ENCODE measurements around the gene KCMF1. TPM values are rescaled to one million over a fixed set of nuclear protein-coding genes. Genes with fewer than 3 reads are reported as not detected.

The KCMF1 gene
- total and polyA plus RNA-seq, 7 donors: 35.7 to 73.1 (median 44.6) TPM

DNA sequence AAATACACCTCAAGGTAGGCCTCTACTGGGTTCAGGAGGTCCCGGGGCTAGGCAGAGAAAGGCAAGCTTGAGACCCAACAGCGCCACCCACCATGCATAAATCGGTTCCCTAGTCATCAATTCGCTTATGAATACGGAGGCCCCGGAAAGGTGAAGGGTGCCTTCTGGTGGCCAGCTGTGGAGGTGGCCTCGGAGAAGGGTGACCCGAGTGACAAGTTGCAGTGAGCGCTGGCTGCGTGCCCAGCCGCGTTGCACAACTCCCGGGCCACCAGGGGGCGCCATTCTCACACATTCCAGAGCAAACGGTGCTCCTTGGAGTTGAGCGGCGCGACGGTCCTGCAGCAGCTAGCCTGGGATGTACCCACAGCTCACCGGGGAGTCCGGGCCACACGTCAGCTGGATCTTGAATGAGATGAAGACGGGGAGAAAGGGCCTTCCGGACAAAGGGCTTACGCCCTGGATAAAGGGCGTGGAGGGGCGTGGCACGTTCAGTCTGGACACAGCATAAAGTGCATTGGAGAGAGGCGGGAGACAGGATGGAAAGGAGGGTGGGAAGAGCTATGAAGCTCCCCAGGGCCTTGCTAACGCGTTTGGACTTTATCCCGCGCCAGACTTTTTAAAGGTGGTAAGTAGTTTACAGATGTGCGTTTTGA, 45.1 kb upstream of the KCMF1 start:
- Histone ChIP-seq H3K36me3 (no peaks in the 10 kb centered on the region), H3K4me1 (peaks cover 0 to 22% (median 18%) of the 10 kb centered on the region in 4 donors), H3K27me3 (no peaks in the 10 kb centered on the region), H3K27ac (peak overlapping the region in 2 of 4 donors; percentile 21 to 22), H3K9me3 (no peaks in the 10 kb centered on the region), H3K4me3 (peak overlapping the region in 3 of 4 donors; percentile 30 to 43 (median 32))
- TF ChIP-seq POLR2A (IDR thresholded peaks at IDR 0.05) (no peak), POLR2AphosphoS5 (IDR thresholded peaks at IDR 0.05) (peak in 3 of 4 donors; percentile 59 to 75 (median 70)), EP300 (IDR thresholded peaks at IDR 0.05) (no peak)
- TF ChIP-seq, protein P1, sequence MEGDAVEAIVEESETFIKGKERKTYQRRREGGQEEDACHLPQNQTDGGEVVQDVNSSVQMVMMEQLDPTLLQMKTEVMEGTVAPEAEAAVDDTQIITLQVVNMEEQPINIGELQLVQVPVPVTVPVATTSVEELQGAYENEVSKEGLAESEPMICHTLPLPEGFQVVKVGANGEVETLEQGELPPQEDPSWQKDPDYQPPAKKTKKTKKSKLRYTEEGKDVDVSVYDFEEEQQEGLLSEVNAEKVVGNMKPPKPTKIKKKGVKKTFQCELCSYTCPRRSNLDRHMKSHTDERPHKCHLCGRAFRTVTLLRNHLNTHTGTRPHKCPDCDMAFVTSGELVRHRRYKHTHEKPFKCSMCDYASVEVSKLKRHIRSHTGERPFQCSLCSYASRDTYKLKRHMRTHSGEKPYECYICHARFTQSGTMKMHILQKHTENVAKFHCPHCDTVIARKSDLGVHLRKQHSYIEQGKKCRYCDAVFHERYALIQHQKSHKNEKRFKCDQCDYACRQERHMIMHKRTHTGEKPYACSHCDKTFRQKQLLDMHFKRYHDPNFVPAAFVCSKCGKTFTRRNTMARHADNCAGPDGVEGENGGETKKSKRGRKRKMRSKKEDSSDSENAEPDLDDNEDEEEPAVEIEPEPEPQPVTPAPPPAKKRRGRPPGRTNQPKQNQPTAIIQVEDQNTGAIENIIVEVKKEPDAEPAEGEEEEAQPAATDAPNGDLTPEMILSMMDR (IDR thresholded peaks at IDR 0.05): peak; percentile 87 to 96 (median 88)
- 1 to 5% methylated on average over 34 of the region's 34 CpGs for WGBS, 2 donors
- peak; percentile 95 for DNase-seq
- intact Hi-C loops (cut with DNase I): loop anchor here (2.0 to 5.0 kb wide), 3 partner anchors 19 to 434 kb away; no protein-coding TSS in a partner anchor

DNA sequence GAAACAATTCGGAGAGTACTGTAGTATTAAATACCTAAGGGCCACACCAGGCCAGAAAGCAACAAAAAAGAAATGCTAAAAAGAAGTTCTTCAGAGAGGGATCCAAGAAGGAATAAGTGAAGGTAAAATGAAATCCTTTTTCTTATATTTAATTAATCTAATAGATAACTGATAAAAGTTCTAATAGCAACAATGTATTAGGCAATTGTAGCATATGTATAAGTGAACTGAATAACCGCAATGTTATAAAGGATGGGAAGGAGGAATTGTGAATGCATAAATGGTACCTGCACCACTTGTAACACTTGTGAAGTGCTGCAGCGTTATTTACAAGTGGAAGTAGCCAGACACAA, 43.7 kb upstream of the KCMF1 start:
- no peak overlapping the region for H3K27ac ChIP-seq
- H3K4me1 ChIP-seq: peaks cover 0 to 22% (median 18%) of the 10 kb centered on the region in 4 donors
- no peaks in the 10 kb centered on the region for H3K9me3 ChIP-seq
- no peaks in the 10 kb centered on the region for H3K36me3 ChIP-seq
- no peaks in the 10 kb centered on the region for H3K27me3 ChIP-seq
- WGBS, 2 donors: 47 to 53% methylated on average over 3 of the region's 3 CpGs
- DNase-seq: no peak
- intact Hi-C loops (cut with DNase I): loop anchor here (1.0 to 5.0 kb wide), 4 partner anchors 20 to 435 kb away; no protein-coding TSS in a partner anchor
- H3K4me3 ChIP-seq: peak overlapping the region in 1 of 4 donors; percentile 40
- no peak for TF ChIP-seq POLR2AphosphoS5 (IDR thresholded peaks at IDR 0.05)
- no peak for TF ChIP-seq POLR2A (IDR thresholded peaks at IDR 0.05)
- TF ChIP-seq, protein P1 (IDR thresholded peaks at IDR 0.05): no peak
- TF ChIP-seq EP300 (IDR thresholded peaks at IDR 0.05): no peak

DNA sequence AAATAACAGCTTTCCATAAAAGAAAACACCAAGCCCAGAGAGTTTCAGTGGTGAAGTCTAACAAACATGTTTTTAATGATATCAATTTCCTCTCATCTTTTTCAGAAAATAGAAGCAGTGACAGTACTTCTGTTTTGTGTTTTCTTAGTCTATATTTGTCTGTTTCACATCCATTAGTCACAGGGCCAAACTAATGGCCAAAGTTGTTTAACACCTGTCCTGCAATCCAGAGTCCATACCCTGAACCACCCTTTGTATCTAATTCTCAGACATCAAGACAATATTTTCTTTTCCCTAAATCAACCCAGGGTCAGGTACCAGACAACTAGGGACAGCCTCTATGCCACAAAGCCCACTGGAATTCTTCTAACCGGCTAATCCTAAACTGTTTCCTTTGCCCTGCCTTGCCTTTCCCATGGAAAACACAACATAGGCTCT, 39.6 kb upstream of the KCMF1 start:
- Histone ChIP-seq H3K4me1 (peaks cover 0 to 10% (median 6%) of the 10 kb centered on the region in 4 donors), H3K27ac (no peak overlapping the region), H3K27me3 (no peaks in the 10 kb centered on the region), H3K4me3 (no peak overlapping the region), H3K36me3 (no peaks in the 10 kb centered on the region), H3K9me3 (no peaks in the 10 kb centered on the region)
- WGBS, 2 donors: 75 to 77% methylated on average over 1 of the region's 1 CpG
- DNase-seq: no peak
- TF ChIP-seq, protein P1 (IDR thresholded peaks at IDR 0.05): no peak
- TF ChIP-seq POLR2AphosphoS5 (IDR thresholded peaks at IDR 0.05): no peak
- TF ChIP-seq EP300 (IDR thresholded peaks at IDR 0.05): no peak
- TF ChIP-seq POLR2A (IDR thresholded peaks at IDR 0.05): no peak
- intact Hi-C loops (cut with DNase I): no loop called here

DNA sequence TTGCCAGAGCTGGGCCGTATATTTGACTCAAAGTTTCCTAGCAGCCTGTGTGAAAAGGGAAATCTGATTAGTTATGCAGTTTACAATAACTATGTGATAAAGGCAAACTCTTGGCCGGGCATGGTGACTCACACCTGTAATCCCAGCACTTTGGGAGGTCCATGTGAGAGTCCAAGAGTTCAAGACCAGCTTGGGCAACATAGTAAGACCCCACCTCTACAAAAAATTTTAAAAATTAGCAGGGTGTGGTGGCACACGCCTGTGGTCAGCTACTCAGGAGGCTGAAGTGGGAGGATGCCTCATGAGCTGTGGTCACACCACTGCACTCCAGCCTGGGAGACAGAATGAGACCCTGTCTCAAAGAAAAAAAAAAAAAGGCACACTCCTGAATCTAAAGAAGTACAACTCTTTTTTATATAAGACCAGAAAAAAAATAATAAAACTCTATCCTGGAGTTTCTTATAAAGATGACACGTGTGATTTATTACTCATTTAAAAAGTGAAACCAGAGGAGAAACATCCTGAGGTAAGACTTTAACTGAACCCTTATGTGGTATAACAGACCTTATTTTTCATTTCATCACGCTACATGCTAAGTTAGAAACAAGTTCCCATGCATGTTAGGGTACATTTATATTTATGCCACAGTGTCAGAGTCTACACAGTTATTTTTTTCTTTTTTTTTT, 32.6 kb upstream of the KCMF1 start:
- 53 to 54% methylated on average over 5 of the region's 5 CpGs for WGBS, 2 donors
- no peak overlapping the region for H3K4me3 ChIP-seq
- DNase-seq: no peak
- no peak overlapping the region for H3K27ac ChIP-seq
- no peaks in the 10 kb centered on the region for H3K27me3 ChIP-seq
- TF ChIP-seq POLR2A (IDR thresholded peaks at IDR 0.05) (no peak), POLR2AphosphoS5 (IDR thresholded peaks at IDR 0.05) (no peak), EP300 (IDR thresholded peaks at IDR 0.05) (no peak)
- TF ChIP-seq, protein P1 (IDR thresholded peaks at IDR 0.05): no peak
- intact Hi-C loops (cut with DNase I): no loop called here
- no peaks in the 10 kb centered on the region for H3K36me3 ChIP-seq
- no peaks in the 10 kb centered on the region for H3K9me3 ChIP-seq
- H3K4me1 ChIP-seq: no peaks in the 10 kb centered on the region

Measured in sigmoid colon (tissue), 7 donors.